MM.1S (cell line): ENCODE data around the gene RNFT2.

Experiments used
- DNase-seq: peaks from one replicate; pipeline ENCODE4 v3.0.0-alpha.2; 2015
- H2AFZ ChIP-seq: fragments of 300-600 bp; sonication (generic); 2 replicates; pipeline ENCODE4 v1.6.0; 2016; ENCODE audit warnings: antibody characterized with exemption, low read length
- H3F3A ChIP-seq: fragments of 300-600 bp; sonication (generic); 2 replicates; pipeline ENCODE4 v1.6.1; 2016; ENCODE audit warnings: mild to moderate bottlenecking, antibody characterized with exemption, low read length, moderate library complexity, mixed read lengths; ENCODE audit not compliant: insufficient read depth
- H3K27ac ChIP-seq: fragments of 300-600 bp; sonication (generic); 2 replicates; pipeline ENCODE4 v1.5.1; 2016; ENCODE audit warnings: mild to moderate bottlenecking, low read length
- H3K27me3 ChIP-seq: fragments of 300-600 bp; sonication (generic); replicated peaks from 2 replicates; pipeline ENCODE4 v1.6.0; 2016; ENCODE audit warnings: low read length; ENCODE audit not compliant: insufficient read depth
- H3K36me3 ChIP-seq: fragments of 300-600 bp; sonication (generic); replicated peaks from 2 replicates; pipeline ENCODE4 v1.6.1; 2016; ENCODE audit warnings: mild to moderate bottlenecking, low read length, mixed read lengths; ENCODE audit not compliant: insufficient read depth
- H3K4me1 ChIP-seq: fragments of 300-600 bp; sonication (generic); 2 replicates; pipeline ENCODE4 v1.6.1; 2016; ENCODE audit warnings: low read length, mixed read lengths
- H3K4me2 ChIP-seq: fragments of 300-600 bp; sonication (generic); 2 replicates; pipeline ENCODE4 v1.6.0; 2016; ENCODE audit warnings: low read depth, low read length
- H3K4me3 ChIP-seq: fragments of 300-600 bp; sonication (generic); 2 replicates; pipeline ENCODE4 v1.5.1; 2016; ENCODE audit warnings: low read length, mixed read lengths
- H3K79me2 ChIP-seq: fragments of 300-600 bp; sonication (generic); 2 replicates; pipeline ENCODE4 v1.6.1; 2016; ENCODE audit warnings: mixed run types, low read length, mixed read lengths
- H3K9ac ChIP-seq: fragments of 300-600 bp; sonication (generic); 2 replicates; pipeline ENCODE4 v1.6.1; 2016; ENCODE audit warnings: low read length, mixed read lengths
- H3K9me2 ChIP-seq: fragments of 300-600 bp; sonication (generic); replicated peaks from 2 replicates; pipeline ENCODE4 v1.6.1; 2016; ENCODE audit warnings: mild to moderate bottlenecking, low read length, mixed read lengths; ENCODE audit not compliant: insufficient read depth
- H3K9me3 ChIP-seq: fragments of 300-600 bp; sonication (generic); replicated peaks from 2 replicates; pipeline ENCODE4 v1.6.1; 2016; ENCODE audit warnings: mild to moderate bottlenecking, low read length, mixed read lengths; ENCODE audit not compliant: insufficient read depth
- H4K20me1 ChIP-seq: fragments of 300-600 bp; sonication (generic); 2 replicates; pipeline ENCODE4 v1.6.1; 2016; ENCODE audit warnings: mild to moderate bottlenecking, low read length, moderate library complexity, mixed read lengths; ENCODE audit not compliant: insufficient read depth
- EZH2 ChIP-seq: fragments of 300-600 bp; sonication (generic); optimal IDR thresholded peaks from 2 replicates; pipeline ENCODE3; 2017; ENCODE audit warnings: low read depth, mild to moderate bottlenecking, antibody characterized with exemption, low read length, mixed read lengths
- EZH2phosphoT487 ChIP-seq: fragments of 300-600 bp; sonication (generic); IDR thresholded peaks from 2 replicates; pipeline ENCODE4 v1.6.1; 2018; ENCODE audit warnings: antibody characterized with exemption, low read length
- TF ChIP-seq, protein P1 (sequence below): fragments of 300-600 bp; sonication (generic); IDR thresholded peaks from 2 replicates; pipeline ENCODE4 v1.5.1; 2016; ENCODE audit warnings: antibody characterized with exemption, low read length, mixed read lengths

The RNFT2 gene

DNA sequence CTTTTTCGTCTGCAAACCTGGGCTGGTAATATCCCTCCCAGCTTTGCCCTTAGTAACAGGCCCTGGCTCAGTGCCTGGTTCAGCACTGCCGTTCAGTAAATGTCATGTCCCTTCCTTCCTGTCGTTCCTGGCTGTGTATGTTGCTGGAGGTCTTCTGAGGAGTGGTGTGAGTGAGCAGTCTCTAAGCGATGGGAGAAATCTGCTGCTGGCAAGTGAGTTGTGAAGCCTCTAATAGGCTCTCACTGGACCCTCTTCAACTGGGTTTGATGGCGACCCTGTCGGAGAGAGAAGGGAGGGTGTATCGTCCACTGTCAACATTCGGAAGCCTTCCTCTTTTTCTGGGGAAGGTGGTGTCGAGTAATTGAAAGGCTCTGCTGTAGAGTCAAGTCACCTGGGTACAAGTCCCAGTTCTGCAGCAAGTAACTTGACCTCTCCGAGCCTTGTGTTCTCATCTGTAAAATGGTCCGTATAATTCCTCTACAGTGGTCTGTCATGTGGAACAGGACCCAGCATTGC is 80.3 kb downstream of the RNFT2 start:
- no peaks in the 10 kb centered on the region for H3K9me2 ChIP-seq
- H3K4me1 ChIP-seq, result 0 out of 2 replicates have a peak, but pooled peaks cover 4% of the 10 kb centered on the region
- H3K79me2 ChIP-seq, result no peaks in the 10 kb centered on the region
- H3K4me2 ChIP-seq, result peak overlapping the region; percentile 65
- H3F3A ChIP-seq, result no peaks in the 10 kb centered on the region
- no peak overlapping the region; the same call in 1 of the 2 replicates for H3K27ac ChIP-seq
- no peak for TF ChIP-seq EZH2
- TF ChIP-seq, protein P1, sequence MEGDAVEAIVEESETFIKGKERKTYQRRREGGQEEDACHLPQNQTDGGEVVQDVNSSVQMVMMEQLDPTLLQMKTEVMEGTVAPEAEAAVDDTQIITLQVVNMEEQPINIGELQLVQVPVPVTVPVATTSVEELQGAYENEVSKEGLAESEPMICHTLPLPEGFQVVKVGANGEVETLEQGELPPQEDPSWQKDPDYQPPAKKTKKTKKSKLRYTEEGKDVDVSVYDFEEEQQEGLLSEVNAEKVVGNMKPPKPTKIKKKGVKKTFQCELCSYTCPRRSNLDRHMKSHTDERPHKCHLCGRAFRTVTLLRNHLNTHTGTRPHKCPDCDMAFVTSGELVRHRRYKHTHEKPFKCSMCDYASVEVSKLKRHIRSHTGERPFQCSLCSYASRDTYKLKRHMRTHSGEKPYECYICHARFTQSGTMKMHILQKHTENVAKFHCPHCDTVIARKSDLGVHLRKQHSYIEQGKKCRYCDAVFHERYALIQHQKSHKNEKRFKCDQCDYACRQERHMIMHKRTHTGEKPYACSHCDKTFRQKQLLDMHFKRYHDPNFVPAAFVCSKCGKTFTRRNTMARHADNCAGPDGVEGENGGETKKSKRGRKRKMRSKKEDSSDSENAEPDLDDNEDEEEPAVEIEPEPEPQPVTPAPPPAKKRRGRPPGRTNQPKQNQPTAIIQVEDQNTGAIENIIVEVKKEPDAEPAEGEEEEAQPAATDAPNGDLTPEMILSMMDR, result no peak
- H3K9me3 ChIP-seq, result no peaks in the 10 kb centered on the region
- peak overlapping the region; percentile 95; the same call in 1 of the 2 replicates for H3K9ac ChIP-seq
- no peaks in the 10 kb centered on the region for H3K27me3 ChIP-seq
- H4K20me1 ChIP-seq, result no peaks in the 10 kb centered on the region
- no peak for DNase-seq
- 0 out of 2 replicates have a peak overlapping the region, but pooled peaks have one; percentile 98 for H2AFZ ChIP-seq
- peak overlapping the region; percentile 84 for H3K4me3 ChIP-seq
- no peaks in the 10 kb centered on the region for H3K36me3 ChIP-seq

- Histone ChIP-seq H3K4me2 (peak overlapping the region; percentile 65), H3K9me3 (no peaks in the 10 kb centered on the region), H4K20me1 (no peaks in the 10 kb centered on the region), H3K27me3 (no peaks in the 10 kb centered on the region), H3K4me3 (peak overlapping the region; percentile 84), H3K9me2 (no peaks in the 10 kb centered on the region), H3K27ac (peak overlapping the region; percentile 79), H3K9ac (peak overlapping the region; percentile 95), H3K79me2 (no peaks in the 10 kb centered on the region), H3K4me1 (0 out of 2 replicates have a peak, but pooled peaks cover 4% of the 10 kb centered on the region), H2AFZ (peak overlapping the region; percentile 98), H3F3A (no peaks in the 10 kb centered on the region), H3K36me3 (no peaks in the 10 kb centered on the region)
- DNase-seq, result peak; percentile 67
- TF ChIP-seq EZH2 (no peak), EZH2phosphoT487 (no peak)
- TF ChIP-seq, protein P1, result no peak
Observed at GRCh38 chr12:116818948-116819832, 81.1 kb downstream of the RNFT2 start.

DNA sequence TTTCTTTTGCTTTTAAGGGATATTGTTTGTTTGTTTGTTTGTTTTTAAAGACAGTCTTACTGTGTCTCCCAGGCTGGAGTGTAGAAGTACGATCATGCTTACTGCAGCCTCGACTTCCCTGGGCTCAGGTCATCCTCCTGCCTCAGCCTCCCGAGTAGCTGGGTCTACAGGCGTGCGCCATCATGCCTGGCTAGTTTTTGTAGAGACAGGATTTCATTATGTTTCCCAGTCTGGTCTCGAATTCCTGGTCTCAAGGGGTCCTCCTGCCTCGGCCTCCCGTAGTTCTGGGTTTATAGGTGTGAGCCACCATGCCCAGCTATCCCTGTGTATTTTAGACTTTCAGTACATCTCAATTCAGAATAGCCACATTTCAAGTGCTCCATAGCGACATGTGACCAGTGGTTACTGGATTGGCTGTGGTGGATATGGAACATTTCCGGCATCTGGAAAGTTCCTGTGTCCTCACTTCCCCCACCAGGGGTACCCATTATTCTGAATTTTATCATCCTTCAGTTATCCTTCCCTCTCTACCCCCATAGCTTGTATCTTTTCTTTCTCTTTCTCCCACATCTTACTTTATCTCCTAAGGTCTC is 82.0 kb downstream of the RNFT2 start:
- H3K27me3 ChIP-seq, result no peaks in the 10 kb centered on the region
- no peak overlapping the region for H2AFZ ChIP-seq
- TF ChIP-seq EZH2phosphoT487, result no peak
- TF ChIP-seq, protein P1, result no peak
- TF ChIP-seq EZH2, result no peak
- DNase-seq, result no peak
- no peaks in the 10 kb centered on the region for H3K36me3 ChIP-seq
- H3K4me2 ChIP-seq, result peak overlapping the region; percentile 50; the same call in 1 of the 2 replicates
- H3K9ac ChIP-seq, result no peak overlapping the region
- no peaks in the 10 kb centered on the region for H4K20me1 ChIP-seq
- no peaks in the 10 kb centered on the region for H3F3A ChIP-seq
- no peak overlapping the region for H3K4me3 ChIP-seq
- 0 out of 2 replicates have a peak, but pooled peaks cover under 1% of the 10 kb centered on the region for H3K4me1 ChIP-seq
- no peaks in the 10 kb centered on the region for H3K9me2 ChIP-seq
- no peak overlapping the region for H3K27ac ChIP-seq
- H3K9me3 ChIP-seq, result no peaks in the 10 kb centered on the region
- no peaks in the 10 kb centered on the region for H3K79me2 ChIP-seq
